ENCODE measurements around the gene MISP3.

The MISP3 gene

DNA sequence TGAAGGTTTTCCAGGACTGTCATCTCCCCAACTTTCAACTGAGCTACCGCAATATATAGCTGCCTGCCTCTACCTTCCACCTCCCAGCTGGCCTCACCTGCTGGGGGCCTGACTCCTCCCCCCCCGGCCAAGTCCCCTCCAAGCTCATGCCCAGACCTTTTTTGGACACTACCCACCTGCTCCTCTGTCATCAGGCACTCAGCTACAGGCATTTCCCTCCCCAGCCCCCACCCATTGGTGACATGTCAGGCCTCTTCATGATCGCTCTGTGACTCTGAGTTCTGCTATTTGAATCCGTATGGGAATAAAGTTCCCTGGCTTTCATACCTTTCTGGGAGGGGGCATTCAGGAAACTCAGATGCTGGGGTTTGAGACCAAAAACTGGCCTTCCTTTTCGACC, 43.2 kb downstream of the MISP3 start:
- TF ChIP-seq, protein P1, sequence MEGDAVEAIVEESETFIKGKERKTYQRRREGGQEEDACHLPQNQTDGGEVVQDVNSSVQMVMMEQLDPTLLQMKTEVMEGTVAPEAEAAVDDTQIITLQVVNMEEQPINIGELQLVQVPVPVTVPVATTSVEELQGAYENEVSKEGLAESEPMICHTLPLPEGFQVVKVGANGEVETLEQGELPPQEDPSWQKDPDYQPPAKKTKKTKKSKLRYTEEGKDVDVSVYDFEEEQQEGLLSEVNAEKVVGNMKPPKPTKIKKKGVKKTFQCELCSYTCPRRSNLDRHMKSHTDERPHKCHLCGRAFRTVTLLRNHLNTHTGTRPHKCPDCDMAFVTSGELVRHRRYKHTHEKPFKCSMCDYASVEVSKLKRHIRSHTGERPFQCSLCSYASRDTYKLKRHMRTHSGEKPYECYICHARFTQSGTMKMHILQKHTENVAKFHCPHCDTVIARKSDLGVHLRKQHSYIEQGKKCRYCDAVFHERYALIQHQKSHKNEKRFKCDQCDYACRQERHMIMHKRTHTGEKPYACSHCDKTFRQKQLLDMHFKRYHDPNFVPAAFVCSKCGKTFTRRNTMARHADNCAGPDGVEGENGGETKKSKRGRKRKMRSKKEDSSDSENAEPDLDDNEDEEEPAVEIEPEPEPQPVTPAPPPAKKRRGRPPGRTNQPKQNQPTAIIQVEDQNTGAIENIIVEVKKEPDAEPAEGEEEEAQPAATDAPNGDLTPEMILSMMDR (IDR thresholded peaks at IDR 0.05; ENCODE audit: control insufficient read depth, insufficient read depth, low read depth, low read length, missing control alignments), result no peak
- no peak for DNase-seq (ENCODE audit: low read depth)
- no peak overlapping the region for H3K4me3 ChIP-seq (ENCODE audit: control insufficient read depth, low read depth, low read length)

DNA sequence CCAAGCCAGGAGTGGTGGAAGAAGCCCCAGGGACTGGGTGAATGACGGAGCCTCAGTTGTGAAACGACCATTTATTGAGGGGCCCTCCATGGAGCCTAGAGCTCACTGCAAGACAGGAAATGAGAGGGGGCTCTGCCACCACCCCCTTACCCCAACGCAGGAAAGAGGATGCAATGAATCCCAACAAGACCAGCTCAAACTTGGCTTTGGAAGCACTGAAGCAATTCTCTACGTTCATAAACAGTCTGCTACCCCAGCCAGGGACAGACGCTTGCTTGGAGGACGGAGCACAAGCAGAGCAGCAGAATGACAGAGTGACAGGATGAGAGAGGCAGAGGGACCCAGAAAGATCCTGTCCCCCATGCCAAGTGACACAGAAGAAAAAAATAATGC, 43.9 kb downstream of the MISP3 start:
- peak overlapping the region; percentile 85 for H3K4me3 ChIP-seq (ENCODE audit: control insufficient read depth, low read depth, low read length)

DNA sequence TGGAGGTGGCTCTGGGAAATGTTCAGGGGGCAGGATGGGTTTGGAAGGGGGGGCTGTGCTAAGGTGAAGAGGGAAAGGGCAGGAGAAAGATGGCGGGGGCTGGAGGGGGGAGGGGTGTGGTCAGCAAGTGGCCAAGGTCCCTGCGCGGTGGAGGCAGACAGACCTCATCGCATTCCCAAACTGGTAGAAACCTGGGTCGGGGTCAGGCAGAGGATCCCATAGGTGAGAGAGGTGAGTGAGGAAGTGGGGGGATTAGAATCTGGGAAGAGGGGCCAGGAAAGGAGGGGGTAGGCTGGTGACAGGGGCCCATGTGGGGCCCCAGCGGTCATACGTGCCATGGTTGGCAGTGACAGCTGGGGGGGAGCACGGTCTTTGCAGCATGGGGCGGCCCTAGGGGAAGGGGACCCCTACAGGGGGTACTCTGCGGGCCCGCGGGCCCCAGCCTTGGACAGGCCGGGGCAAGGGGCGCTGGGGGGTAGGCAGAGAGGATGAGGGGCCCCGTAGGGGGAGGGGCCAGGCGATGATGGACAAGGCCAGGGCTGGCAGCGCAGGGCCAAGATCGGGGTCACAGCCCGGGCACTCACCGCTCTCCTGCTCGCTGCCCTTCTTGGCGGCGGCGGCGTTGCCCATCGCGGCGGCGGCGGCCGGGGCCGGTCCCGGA, 44.5 kb downstream of the MISP3 start:
- DNase-seq (ENCODE audit: low read depth), result no peak
- H3K4me3 ChIP-seq (ENCODE audit: control insufficient read depth, low read depth, low read length), result peak overlapping the region; percentile 85
- TF ChIP-seq, protein P1 (IDR thresholded peaks at IDR 0.05; ENCODE audit: control insufficient read depth, insufficient read depth, low read depth, low read length, missing control alignments), result no peak

More for the DNA sequence above, 43.9 kb downstream of the MISP3 start:
- DNase-seq (ENCODE audit: low read depth), result no peak
- TF ChIP-seq, protein P1 (IDR thresholded peaks at IDR 0.05; ENCODE audit: control insufficient read depth, insufficient read depth, low read depth, low read length, missing control alignments), result no peak

DNA sequence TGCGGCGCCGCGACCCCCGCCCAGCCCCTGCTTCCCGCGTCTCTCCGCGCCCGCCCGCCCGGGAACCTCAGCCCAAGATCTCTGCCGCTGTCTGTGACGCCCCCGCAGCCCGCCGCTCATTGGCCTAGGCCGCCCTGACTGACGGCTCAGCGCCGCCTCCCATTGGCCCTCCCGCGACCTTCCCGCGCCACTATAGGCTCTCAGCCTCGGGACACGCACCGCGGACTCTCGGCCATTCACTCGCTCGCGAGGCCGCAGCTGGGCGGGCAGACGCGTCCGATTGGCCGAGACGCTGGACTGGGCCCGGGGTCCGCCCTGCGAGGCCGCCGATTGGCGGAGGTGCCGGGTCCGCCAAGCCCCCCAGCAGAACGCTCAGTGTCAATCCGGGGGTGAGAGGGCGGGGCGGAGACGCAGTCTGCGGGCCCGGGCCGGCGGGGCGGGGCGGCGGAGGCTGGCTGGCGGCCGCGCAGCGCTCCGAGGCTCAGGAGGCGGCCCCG, 45.1 kb downstream of the MISP3 start, which contains the start of gene PRKACA:
Gene PRKACA, minus strand, starts transcription at position 95 of the 497 bp plus-strand sequence. CDS start 215 bp downstream, outside the sequence.
- H3K4me3 ChIP-seq (ENCODE audit: control insufficient read depth, low read depth, low read length), result peak within 1 kb of the TSS; percentile 85
- TF ChIP-seq, protein P1 (IDR thresholded peaks at IDR 0.05; ENCODE audit: control insufficient read depth, insufficient read depth, low read depth, low read length, missing control alignments), result no peak
- DNase-seq (ENCODE audit: low read depth), result peak; percentile 94

DNA sequence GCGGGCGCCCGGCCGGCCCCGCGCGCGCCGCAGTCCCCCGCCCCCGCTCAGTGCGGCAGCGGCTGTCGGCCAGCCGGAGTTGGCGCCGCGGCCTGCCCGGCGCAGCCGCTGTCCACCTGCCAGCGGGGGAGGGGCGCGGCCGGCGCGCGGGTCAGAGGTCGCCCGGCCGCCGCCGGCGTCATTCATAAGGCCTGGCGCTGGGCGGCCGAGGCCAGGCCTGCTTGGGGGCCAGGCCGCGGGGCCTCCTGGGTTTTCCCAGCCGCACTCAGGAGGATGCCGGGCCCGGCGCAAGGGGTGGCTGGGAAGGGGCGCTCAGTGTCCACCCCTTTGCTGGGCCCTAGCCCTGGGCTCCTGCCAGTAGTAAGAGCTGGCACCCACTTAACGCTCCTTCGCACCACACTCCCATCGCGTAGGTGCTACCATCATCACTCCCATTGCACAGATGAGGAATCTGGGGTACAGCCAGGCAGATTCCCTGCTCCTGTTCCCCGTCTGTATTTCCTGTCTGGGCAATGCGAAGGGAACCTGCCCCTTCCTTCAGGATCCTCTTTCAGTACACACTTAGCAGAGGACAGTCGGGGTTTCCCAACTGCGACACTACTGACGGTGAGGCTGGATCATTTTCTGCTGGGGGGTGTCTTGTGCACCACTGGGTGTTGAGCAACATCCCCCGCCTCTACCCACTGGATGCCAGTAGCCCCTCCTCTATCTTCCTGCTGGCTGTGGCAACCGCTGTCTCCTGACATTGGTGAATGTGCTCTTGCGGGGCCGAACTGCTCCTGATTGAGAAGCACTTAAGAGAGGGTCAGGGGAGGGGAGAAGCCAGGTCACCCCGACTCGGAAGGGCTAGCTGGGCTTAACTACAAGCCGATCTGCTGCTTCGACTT, 45.8 kb downstream of the MISP3 start:
- TF ChIP-seq, protein P1 (IDR thresholded peaks at IDR 0.05; ENCODE audit: control insufficient read depth, insufficient read depth, low read depth, low read length, missing control alignments), result no peak
- peak; percentile 70 for DNase-seq (ENCODE audit: low read depth)
- H3K4me3 ChIP-seq (ENCODE audit: control insufficient read depth, low read depth, low read length), result peak overlapping the region; percentile 46

DNA sequence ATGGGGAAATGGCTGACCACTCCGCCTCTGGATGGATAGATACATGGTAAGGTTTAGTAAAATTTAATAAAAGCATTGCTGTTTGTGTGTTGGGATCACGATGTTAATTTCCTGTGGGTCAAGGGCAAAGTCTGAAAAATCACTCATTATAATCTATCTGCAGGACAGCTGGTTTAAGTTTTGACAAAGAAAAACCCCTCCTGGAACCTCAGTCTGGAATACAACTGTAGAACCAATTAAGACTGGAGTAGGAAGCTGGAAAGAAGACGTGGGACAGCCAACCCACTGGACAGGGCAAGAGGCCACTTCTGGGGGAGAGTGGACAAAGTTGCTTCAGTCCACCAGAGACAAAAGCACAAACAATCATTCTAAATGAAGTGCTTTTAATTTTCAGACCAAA, 46.6 kb downstream of the MISP3 start:
- TF ChIP-seq, protein P1 (IDR thresholded peaks at IDR 0.05; ENCODE audit: control insufficient read depth, insufficient read depth, low read depth, low read length, missing control alignments), result no peak

More for the DNA sequence above, 46.6 kb downstream of the MISP3 start:
- no peak for DNase-seq (ENCODE audit: low read depth)
- H3K4me3 ChIP-seq (ENCODE audit: control insufficient read depth, low read depth, low read length), result peak overlapping the region; percentile 46; the same call in 1 of the 2 replicates

All from AG09309 (cell line).